GM13977 (cell line): ENCODE data around the gene ARGLU1.
A peak's percentile ranks its signal among the peaks of the same experiment; 100 is the strongest.

Experiments
- DNase-seq: peaks from one replicate; pipeline ENCODE4 v3.0.0; 2012; ENCODE audit warnings: low spot score
- CTCF ChIP-seq: IDR thresholded peaks from 2 replicates; pipeline ENCODE4 v1.5.1; 2012; ENCODE audit warnings: mild to moderate bottlenecking, control low read depth; ENCODE audit not compliant: insufficient read depth; ENCODE audit errors: extremely low read depth, missing control alignments
- in situ Hi-C: fragments of 300-500 bp; cut with MboI; formaldehyde crosslinking; loops from one replicate; pipeline ENCODE4 v1.12.0; 2022; ENCODE audit warnings: low sequenced_read_pairs, low pct_unique_long_range_greater_than_20kb, mixed read lengths, inconsistent platforms; ENCODE audit not compliant: unreplicated experiment

The ARGLU1 gene

GRCh38 chr13:106573284-106573846 is 5.4 kb upstream of the ARGLU1 start:
- TF ChIP-seq CTCF: no peak
- no peak for DNase-seq
- in situ Hi-C loops: loop anchor here (25.0 kb wide), 1 partner anchor 1586 kb away; no protein-coding TSS in a partner anchor

GRCh38 chr13:106570299-106570852 is 2.4 kb upstream of the ARGLU1 start:
- no peak for TF ChIP-seq CTCF
- no peak for DNase-seq
- in situ Hi-C loops: loop anchor here (25.0 kb wide), 1 partner anchor 1583 kb away; no protein-coding TSS in a partner anchor

DNA sequence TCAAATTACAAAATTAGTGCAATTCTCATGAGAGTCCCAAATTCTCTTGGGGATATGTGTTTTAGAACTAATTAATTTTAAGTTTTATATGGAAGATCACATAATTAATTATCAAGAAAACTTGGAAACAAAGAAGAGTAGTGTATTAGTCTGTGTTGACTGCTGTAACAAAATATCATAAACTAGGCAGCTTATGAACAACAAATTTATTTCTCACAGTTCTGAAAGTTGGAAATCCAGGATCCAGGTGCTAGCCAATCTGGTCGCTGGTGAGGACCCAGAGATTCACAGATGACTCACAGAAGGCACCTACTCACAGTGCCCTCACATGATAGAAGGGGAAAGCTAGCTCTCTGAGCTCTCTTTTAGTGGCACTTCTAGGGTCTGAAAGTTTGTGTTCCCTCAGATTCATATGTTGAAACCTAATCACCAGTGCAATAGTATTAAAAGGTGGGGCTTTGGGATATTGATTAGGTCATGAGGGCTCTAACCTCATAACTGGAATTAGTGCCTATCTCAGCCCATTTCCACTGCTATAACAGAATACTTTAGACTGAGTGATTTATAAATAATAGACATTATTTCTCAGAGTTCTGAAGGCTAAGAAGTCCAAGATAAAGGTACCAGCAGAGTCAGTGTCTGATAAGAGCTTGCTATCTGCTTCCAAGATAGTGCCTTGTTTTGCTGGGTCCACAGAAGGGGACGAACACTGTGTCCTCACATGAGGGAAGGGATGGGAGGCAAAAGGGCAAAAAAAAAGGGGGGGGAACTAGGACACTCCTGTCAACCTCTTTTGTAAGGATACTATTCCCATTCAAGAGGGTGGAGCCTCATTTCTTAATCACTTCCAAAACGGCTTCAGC is 1.5 kb upstream of the ARGLU1 start:
- DNase-seq: no peak
- in situ Hi-C loops: loop anchor here (25.0 kb wide), 1 partner anchor 1582 kb away; no protein-coding TSS in a partner anchor
- TF ChIP-seq CTCF: no peak

DNA sequence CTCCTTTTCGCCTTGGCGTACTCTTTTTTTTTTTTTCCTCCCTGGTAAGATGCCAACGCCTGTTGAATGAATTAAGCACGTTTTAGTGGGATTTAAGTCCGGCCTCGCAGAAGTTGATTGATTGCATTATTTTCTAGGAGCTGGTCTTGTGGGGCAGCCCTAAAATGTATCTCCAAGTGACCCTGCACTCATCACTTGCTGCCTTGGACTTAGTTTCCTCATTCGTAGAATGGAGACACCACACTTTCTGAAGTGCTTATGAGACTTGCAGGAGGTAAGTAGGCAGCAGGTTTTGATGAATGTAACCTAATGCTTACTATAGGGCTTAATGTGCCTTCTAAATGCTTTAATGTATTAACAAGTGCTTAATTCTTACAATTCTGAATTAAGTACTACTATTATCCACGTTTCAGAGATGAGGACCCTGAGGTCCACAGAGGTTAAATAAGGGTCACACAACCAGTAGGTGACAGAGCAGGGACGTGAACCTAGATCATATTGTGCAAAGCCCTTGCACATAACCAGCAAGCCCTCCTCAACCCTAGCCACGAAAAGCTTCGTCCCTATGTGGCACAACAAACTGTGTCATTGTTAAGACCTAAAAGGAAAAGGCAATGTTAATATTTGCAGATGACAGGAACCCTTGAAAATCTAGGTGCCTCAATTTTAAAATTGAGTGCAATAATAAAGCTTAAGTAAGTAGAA is 514 bp upstream of the ARGLU1 start:
- in situ Hi-C loops: loop anchor here (25.0 kb wide), 1 partner anchor 1581 kb away; no protein-coding TSS in a partner anchor
- no peak for TF ChIP-seq CTCF
- DNase-seq: peak; percentile 9

DNA sequence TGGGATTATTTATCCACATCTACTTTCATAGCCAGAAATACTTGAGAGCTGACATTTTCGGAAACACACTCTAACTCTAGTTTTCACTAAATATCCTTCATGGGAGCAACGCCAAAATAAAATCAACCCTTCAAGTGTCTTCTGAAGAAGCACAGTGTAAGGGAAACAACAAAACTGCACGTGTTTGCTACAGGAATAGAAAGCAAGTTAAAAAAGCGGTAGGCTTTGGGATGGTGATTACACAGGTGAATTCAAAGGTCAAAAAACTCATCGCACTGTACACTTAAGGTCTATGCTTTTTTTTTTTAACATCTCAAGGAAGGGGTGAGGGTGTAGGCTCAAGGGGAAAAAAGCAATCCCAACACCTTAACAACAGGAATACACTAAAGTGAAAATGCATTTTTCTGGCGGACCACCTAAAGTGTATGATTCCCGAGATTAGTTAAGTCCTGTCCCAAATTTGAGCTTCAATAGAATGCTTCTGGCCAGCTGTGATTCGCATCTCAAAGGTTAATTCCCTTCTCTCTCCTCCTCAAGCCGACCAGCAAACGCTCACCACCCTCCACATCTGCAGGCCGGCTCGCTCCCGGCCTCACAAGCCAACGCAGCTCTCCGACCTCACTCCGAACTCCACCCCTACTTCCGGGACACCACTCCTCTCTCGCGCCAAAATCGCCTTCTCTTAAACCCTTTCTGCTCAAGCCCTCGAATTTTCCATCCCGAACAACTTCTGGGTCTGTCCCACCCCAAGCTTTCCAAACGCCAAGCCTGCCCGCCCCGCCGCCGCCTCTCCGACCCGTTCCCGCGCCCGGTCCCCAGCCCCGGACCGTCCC is 1.1 kb downstream of the ARGLU1 start:
- TF ChIP-seq CTCF: no peak
- DNase-seq: peak; percentile 74
- in situ Hi-C loops: loop anchor here (25.0 kb wide), 1 partner anchor 1580 kb away; no protein-coding TSS in a partner anchor
